Upper lobe of left lung (tissue), 4 donors: ENCODE data around the gene ABHD17C.

Experiments used
- EP300 ChIP-seq, 4 donors: sonication (generic); formaldehyde crosslinking; IDR thresholded peaks; one replicate each; pipeline ENCODE4 v1.5.1; 2017; ENCODE audit warnings: antibody characterized with exemption in 4 of 4, control low read depth in 2 of 4
- POLR2A ChIP-seq, 4 donors: fragments of 450-650 bp; IDR thresholded peaks; one replicate each; pipeline ENCODE4 v1.5.1; 2016 to 2017; ENCODE audit warnings: antibody characterized with exemption in 4 of 4, mild to moderate bottlenecking in 2 of 4
- POLR2AphosphoS5 ChIP-seq, 2 donors: sonication (generic); formaldehyde crosslinking; IDR thresholded peaks; one replicate each; pipeline ENCODE4 v1.5.1; 2017; ENCODE audit warnings: antibody characterized with exemption in 2 of 2
- TF ChIP-seq, protein P1 (sequence below), 6 experiments: fragments of 450-650 bp in 4 of 6; fragments of 200-600 bp in 2 of 6; sonication (generic) in 2 of 6; IDR thresholded peaks; one replicate each; pipeline ENCODE4 v1.5.1; 2016 to 2019; ENCODE audit warnings: antibody characterized with exemption in 6 of 6

DNA sequence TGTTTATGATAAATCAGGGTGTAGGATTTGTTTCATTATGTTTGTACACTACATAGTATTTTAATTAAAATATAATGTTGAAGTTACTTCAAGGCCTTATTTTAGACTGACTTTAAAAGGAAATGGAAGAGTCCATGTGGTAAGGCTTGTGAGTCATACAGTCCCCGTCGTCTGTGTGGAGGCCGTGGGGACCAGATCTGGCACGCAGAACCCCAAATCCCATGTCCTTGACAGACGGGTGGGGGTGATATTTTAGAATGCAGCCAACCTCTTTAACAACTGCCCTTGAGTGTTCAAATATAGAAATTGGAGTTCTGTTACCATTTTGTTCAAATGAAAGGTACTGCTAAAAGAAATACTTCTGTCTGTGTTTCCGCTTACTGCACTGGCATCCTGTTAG, 35.8 kb downstream of the ABHD17C start:
- TF ChIP-seq, protein P1, sequence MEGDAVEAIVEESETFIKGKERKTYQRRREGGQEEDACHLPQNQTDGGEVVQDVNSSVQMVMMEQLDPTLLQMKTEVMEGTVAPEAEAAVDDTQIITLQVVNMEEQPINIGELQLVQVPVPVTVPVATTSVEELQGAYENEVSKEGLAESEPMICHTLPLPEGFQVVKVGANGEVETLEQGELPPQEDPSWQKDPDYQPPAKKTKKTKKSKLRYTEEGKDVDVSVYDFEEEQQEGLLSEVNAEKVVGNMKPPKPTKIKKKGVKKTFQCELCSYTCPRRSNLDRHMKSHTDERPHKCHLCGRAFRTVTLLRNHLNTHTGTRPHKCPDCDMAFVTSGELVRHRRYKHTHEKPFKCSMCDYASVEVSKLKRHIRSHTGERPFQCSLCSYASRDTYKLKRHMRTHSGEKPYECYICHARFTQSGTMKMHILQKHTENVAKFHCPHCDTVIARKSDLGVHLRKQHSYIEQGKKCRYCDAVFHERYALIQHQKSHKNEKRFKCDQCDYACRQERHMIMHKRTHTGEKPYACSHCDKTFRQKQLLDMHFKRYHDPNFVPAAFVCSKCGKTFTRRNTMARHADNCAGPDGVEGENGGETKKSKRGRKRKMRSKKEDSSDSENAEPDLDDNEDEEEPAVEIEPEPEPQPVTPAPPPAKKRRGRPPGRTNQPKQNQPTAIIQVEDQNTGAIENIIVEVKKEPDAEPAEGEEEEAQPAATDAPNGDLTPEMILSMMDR (IDR thresholded peaks at IDR 0.05), result no peak
- TF ChIP-seq POLR2A (IDR thresholded peaks at IDR 0.05) (no peak), EP300 (IDR thresholded peaks at IDR 0.05) (no peak), POLR2AphosphoS5 (IDR thresholded peaks at IDR 0.05) (no peak)
